HG02763 (cell line): ENCODE measurements around the gene TPO.

Source experiments
- ATAC-seq: cut with Tn5 transposase; IDR thresholded peaks from one replicate; pipeline ENCODE4 v1.9.1; 2021; ENCODE audit warnings: mild to moderate bottlenecking, moderate library complexity; ENCODE audit not compliant: unreplicated experiment

Gene TPO

DNA sequence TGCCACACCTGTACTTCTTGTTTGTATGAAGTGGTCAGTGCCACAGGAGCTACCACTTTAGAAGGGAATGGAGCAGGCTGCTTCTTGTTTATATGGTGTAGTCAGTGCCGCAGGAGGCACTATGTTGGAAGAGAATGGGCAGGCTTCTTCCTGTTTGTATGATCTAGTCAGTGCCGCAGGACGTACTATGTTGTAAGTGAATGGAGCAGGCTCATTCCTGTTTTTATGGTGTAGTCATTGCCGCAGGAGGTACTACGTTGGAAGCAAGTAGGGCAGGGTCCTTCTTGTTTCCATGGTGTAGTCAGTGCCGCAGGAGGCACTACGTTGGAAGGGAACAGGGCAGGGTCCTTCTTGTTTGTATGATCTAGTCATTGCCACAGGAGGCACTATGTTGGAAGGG is 27.3 kb downstream of the TPO start:
- no peak for ATAC-seq

DNA sequence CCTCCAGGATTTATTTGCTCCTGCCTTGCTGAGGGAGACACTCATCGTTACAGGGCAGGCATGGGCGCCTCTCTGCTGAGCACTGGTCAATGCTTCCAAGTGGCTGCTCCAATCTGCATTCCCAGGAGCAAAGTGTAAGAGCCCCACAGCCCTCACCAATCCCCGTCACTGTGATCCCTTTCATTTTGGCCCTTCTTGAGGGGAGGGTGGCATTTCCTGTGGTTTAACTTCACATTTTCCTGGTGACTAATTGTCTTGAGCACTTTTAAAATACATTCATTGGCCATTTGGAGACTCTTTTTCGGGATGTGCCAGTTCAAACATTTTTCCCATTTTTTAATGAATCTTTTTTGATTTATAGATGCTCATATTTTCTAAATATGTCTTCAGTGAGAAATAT is 33.0 kb downstream of the TPO start:
- ATAC-seq: no peak

DNA sequence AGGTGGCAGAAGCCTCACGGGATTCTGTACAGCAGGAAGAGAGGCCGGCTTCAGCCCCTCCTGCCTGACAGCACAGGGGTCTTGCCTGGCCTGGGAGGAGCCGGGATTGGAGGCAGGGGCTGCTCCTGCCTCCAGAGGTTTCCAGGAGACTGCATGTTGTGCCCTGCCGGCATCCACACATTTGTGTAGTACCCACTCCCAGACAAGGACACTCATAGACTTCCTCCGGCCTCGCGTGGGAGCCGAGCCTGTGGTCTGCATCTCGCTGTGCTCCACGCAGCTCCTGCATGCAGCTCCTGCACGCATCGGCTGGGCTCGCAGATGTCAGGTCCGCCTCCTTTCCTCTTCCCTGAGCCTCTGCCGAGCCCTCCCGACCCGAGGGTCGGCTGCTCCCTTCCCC is 34.7 kb downstream of the TPO start:
- ATAC-seq: no peak

DNA sequence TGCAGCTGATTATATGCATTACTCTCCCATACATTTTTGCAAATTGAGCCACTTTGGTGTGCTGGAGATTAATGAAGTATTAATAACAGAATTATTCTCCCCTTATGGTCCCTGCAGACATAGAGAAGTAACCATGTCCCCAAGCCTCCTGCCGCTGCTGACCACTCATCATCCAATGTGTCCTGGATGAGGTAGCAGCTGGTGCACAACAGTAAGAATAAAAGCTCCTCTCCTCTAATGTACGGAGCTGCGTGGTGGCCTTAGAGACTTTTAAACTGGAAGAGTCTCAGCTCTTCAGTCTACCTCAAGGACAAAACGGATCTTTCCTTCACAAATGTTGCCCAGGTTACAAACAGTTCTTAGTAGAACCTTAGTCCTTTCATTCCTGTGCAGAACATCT is 37.7 kb downstream of the TPO start:
- ATAC-seq: no peak

DNA sequence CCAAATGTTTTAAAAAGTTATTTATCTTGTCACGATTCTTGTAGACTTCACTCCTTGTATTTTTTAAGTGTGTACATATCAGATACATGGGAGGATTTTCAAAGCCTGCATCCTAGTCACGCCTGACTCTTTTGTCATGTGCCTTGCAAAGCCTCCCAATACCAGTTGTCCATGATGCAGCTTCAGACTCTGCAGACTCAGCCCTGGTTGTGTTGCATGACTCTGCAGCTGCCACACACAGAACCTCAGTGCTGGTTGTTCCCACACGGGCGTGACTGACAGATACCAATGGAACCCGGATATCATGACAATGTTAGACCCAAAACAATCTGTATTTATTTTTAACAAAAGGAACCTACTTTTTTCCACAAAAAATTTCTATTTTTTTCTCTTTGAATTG is 38.2 kb downstream of the TPO start:
- no peak for ATAC-seq

DNA sequence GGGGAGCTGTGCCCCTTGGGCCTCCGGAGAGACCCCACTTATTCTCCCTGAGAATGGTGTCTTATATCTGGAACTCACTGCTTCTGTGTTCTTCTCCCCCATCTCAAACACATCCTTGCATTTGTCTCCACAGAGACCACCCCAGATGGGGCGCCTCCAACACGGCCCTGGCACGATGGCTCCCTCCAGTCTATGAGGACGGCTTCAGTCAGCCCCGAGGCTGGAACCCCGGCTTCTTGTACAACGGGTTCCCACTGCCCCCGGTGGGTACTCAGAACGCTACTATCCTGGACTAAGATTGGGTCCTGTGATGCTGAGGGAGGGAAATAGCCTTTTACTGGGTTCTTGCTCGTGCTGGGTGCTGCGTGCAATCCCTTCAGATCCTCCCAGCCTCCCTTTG is 40.3 kb downstream of the TPO start:
- ATAC-seq: no peak

DNA sequence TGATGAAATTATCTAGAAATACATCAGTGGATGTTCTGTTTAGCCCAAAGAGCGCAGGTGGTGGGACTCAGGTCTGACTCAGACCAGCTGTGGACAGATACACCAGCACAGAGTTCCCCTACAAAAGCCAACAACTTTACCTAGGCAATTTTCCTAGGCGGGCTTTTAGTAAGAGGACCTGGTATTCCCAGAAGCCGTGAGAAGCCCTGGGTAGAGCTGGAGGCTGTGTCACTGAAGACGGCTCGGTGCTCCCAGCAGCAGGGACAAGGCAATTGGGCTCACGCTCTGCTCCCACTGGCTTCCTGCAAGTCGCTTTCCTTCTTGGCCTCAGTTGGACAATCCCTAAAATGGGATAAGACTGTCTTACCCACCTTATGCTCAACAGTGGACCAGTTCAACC is 41.1 kb downstream of the TPO start:
- ATAC-seq: no peak

DNA sequence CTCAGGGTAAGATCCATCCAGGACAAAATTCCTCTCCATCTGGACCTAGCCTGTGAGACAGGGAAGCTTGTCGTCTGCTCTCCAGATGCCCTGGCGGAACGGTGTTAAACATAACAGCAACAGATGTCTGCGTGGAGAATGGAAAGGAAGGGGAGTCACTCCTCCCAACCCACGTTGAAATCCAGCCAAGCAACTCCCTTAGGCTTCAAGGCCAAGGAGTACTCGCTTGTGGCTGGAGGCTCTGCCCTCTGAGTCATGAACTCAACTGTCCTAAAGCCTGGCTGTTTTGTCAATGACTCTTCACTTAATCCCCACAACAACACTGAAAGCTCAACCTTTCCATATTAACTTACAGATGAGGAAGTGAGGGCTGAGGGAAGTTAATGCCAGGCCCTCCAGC is 42.2 kb downstream of the TPO start:
- no peak for ATAC-seq

DNA sequence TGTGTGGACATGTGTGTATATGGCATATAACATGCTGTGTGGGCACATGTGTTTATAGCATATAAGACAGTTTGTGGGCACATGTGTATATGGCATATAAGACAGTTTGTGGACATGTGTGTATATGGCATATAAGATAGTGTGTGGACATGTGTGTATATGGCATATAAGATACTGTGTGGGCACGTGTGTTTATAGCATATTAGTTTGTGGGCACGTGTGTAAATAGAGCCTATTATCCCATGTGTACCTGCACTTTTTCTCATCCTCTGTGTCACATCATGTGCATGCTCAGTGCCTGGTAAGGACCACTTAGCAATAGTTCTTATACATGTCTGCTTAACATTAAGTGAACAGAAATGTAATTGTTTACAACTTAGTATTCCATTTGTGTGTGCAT is 45.2 kb downstream of the TPO start:
- ATAC-seq: no peak

DNA sequence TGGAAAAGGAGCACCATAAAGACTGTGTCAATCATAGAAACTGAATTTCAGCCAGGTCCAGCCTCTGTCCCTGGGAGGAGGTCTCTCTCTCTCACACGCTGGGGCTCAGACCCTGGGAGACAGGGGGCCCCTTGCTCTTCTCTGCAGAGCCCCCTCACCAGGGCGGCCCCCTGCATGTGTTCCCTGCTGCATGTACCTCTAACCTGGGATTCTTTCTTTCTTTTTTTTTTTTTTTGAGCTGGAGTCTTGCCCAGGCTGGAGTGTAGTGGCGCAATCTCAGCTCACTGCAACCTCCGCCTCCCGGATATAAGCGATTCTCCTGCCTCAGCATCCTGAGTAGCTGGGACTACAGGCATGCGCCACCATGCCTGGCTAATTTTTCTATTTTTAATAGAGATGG is 46.5 kb downstream of the TPO start:
- no peak for ATAC-seq

DNA sequence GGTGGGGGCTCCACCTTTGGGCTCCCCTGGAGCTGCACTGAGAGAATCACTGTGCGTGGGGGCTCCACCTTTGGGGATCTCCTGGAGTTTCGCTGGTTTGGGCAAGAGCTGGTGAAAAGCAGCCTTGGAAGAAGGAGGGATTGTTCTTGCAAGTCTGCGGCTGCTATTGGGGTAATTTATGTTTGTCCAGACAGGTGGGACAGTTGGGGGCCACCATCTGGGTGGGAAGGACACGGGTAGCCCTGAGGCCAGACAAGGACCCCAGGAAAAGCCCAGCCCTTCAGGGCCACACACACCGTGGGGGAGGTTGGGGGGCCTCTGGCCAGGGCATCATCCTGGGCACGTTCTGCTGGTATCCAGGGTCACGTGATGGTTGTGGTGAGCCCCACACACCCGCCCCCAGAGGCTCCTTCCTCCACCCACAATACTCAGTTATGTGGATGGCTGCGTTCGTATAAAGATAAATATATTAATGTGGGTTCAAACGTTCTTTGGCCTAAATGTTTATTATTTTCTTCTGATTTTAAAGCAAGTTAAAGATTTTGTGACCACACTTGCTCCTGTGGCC is 47.7 kb downstream of the TPO start:
- ATAC-seq: no peak

DNA sequence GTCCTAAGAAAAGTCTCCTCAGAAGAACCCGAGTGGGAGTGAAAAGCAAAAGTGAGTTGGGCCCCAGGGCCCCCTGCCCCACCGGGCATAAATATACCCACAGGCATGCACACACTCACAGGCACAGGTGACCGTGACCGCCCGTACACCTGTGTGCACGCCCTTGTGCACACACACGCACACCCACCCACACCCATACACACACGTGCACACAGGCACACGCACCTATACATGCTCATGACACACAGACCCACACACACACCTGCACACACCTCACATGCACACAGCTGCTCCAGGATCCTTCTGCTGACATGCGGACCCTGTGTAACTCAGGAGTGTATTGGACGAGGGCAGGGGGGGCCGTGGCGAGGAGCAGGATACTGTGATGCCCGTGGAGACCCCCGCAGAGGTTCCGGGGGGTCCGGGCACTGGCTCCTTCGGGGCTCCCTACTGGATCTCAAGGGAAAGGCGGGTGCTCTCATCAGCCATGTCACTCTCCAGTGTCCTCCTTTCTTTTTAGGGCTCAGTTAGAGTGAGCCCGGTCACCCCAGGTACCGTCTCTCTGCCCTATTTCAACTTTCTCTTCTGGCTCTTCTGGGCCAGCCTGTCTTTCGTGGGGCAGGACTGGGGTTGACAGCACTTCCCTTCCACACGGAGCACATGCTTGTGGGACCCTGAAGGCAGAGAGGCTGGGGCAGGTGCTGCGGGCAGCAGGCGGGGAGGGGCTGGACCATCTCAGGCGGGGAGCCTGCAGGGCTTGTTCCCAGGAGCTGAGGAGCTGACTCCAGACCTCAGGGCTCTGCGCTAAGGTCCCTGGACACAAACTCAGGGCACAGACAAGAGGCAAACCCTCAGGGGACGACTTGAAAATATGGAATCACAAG is 48.5 kb downstream of the TPO start:
- no peak for ATAC-seq

DNA sequence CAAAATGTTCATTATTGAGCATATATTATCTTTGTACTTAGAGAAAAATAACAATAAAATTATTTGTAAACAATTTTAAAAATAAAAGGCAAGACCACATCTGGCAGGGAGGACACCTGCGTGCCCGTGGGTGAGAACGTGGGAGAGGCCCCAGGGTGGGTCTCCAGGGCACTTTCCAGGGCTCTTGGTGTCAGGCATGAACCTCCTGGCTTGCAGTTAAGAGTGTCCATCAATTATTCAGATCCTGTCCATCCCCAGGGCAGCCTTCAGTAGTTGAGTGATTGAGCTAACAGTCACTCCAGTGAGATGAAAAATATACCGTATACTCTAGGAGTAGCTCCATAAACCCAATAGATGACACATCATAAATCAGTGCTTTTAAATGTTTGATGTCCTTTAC is 49.7 kb downstream of the TPO start:
- ATAC-seq: no peak

DNA sequence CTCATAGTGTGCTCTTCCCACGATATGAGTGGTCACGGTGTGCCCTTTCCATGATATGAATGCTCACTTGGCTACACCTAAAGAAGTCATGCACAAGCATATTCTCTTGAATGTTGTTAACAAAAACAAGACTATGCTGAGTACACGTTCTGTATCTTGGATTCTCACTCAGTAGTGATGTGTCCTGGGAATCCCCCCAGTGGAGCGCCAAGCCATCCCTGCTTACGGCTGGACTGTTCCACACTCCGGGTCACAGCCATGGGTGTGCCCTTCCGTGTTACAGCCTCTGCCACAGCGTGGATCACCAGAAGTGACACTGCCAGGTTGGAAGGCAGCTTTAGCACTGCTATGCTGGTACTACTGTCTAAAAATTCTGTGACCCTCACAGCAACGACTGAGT is 59.1 kb downstream of the TPO start:
- no peak for ATAC-seq

DNA sequence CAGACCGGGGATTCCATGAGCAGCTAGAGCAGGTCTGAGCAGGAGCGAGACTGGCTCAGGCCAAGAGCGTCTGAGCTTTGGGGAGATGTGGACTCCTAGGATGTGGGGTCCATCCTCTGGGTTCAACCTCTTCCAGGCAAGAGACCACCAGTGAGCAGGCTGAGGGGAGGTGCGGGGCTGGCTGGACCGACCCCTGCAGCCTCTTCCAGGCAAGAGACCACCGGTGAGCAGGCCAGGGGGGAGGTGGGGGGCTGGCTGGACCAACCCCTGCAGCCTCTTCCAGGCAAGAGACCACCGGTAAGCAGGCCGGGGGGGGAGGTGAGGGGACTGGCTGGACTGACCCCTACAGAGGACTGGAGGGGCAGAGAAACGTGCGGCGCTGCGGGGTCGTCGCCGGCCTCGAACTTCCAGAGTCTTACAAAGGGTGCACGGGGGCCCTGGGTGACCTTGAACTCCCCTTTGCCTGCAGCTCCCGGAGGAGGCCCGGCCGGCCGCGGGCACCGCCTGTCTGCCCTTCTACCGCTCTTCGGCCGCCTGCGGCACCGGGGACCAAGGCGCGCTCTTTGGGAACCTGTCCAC is 63.4 kb downstream of the TPO start:
- no peak for ATAC-seq

DNA sequence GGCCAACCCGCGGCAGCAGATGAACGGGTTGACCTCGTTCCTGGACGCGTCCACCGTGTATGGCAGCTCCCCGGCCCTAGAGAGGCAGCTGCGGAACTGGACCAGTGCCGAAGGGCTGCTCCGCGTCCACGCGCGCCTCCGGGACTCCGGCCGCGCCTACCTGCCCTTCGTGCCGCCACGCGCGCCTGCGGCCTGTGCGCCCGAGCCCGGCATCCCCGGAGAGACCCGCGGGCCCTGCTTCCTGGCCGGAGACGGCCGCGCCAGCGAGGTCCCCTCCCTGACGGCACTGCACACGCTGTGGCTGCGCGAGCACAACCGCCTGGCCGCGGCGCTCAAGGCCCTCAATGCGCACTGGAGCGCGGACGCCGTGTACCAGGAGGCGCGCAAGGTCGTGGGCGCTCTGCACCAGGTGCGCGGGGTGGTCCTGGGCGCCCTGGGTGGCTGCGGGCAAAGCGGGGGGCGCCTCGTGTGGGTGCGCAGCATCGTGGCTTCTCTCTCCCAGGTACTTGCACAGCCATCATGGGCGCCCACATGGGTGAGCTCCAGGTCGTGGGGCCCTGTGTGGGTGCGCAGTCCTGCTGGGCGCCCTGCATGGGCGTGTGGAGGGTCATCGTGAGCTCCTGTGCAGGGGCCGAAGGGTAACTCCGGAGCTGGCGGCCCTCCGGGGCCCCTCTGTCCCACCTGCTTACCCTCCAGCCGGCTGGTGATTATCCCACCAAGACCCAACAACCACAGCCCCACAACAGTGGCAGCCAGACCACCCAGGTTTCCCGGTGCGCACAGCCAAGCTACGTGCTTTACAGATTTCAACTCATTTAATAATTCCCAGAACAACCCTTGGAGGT is 64.2 kb downstream of the TPO start:
- no peak for ATAC-seq

DNA sequence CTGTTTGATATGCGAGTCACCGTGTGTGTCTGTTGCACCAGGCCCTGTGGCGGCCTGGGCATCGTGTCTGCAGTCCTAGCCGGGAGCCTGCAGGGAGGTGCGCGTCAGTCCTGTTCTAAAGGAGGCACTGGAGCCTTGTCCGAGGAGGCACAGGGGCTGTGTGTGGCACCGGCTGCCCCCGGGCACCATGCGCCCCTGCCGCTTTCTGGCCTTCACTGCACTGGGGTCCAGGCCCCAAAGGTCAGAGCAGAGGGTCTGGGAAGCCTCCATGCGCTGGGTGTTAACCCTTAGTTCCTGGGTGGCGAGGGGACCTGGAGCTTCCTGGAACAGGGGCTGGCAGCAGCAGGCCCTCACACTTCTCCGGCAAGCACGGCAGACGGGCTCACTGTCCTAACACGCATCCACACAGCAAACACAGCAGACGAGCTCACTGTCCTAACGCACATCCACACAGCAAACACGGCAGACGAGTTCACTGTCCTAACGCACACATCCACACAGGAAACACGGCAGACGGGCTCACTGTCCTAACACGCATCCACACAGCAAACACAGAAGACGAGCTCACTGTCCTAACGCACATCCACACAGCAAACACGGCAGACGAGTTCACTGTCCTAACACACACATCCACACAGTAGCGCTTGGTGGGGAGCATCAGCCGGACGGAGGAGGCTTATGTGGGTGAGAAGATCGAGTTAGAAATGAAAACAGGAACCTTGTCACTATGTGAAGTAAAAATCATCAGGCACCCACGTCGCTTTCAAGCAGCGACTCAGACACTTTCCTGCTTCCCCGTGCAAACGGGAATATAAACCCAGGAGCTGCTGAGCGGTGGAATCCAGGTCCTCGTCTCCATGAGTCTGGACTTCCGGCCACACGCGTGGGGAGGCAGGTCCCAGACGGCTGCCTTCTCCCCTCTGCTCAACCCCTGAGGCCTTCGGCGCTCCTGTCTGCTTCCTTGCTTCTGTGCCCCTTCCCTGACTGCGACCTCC is 65.3 kb downstream of the TPO start:
- no peak for ATAC-seq

DNA sequence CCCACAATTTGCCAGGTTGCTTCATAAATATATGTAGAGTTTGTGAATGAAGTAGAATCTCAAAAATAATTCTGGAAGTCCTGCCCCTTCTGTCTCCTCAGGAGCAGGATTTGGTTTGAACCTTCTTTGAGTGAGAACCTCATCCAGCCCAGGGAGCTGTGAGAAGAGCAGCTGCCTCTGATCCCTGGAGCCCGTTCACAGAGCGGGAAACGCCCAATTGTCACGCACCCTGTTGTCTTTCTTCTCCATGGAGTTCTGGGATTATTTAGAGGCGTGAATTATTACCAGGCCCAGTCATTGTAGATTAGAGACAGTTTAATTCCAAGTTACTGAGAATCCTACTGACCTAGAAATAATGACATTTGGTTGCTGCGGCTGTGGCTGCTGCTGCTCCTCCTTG is 66.1 kb downstream of the TPO start:
- ATAC-seq: no peak

DNA sequence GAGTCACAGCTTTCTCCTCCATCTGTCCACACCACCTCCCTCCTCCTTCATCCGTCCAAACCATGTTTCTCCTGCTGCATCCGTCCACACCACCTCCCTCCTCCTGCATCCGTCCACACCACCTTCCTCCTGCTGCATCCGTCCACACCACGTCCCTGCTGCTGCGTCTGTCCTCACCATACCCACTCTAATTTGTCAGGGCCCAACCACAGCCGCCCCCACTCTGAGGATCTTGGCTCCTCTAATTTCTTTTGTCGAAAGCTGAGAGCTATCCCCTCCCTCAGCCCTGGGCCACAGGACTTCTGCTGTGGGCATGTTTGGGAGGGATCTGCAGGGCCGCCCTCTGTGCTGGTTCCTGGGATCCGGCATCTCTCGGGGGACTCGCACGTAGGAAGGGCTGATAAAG is 67.4 kb downstream of the TPO start:
- ATAC-seq: no peak
